Liver (tissue), 9 donors: ENCODE results near the gene VTCN1. TPM values are rescaled to one million over a fixed set of nuclear protein-coding genes. Genes with fewer than 3 reads are reported as not detected.

Source experiments
- DNase-seq: peaks from one replicate; pipeline ENCODE4 v3.0.0-alpha.2; 2017; ENCODE audit warnings: low spot score
- H3K27ac ChIP-seq, 2 donors: one replicate each; pipeline ENCODE4 v1.7.0; 2013; ENCODE audit warnings: inconsistent platforms in 2 of 2, low read length in 2 of 2, control low read depth in 1 of 2, low read depth in 1 of 2, mild to moderate bottlenecking in 1 of 2
- H3K27me3 ChIP-seq, 4 donors: one replicate each; pipeline versions ENCODE4 v1.6.1 to v1.7.0; 2013; ENCODE audit warnings: low read length in 3 of 4, inconsistent platforms in 1 of 4, mild to moderate bottlenecking in 1 of 4, moderate library complexity in 1 of 4; ENCODE audit not compliant: control insufficient read depth in 4 of 4, insufficient read depth in 4 of 4
- H3K36me3 ChIP-seq, 4 donors: one replicate each; pipeline versions ENCODE4 v1.6.1 to v1.7.0; 2013; ENCODE audit warnings: low read length in 3 of 4, mild to moderate bottlenecking in 3 of 4, low read depth in 1 of 4, moderate library complexity in 1 of 4; ENCODE audit not compliant: control insufficient read depth in 4 of 4, insufficient read depth in 3 of 4
- H3K4me1 ChIP-seq, 4 donors: one replicate each; pipeline versions ENCODE4 v1.6.1 to v1.7.0; 2013; ENCODE audit warnings: low read length in 3 of 4, mild to moderate bottlenecking in 3 of 4, moderate library complexity in 1 of 4; ENCODE audit not compliant: control insufficient read depth in 4 of 4, insufficient read depth in 4 of 4
- H3K4me3 ChIP-seq, 3 donors: one replicate each; pipeline versions ENCODE4 v1.6.1 to v1.7.0; 2013; ENCODE audit warnings: low read length in 3 of 3, control low read depth in 1 of 3, low read depth in 1 of 3, mild to moderate bottlenecking in 1 of 3
- H3K9ac ChIP-seq, 2 donors: one replicate each; pipeline ENCODE4 v1.7.0; 2013; ENCODE audit warnings: low read length in 2 of 2, mild to moderate bottlenecking in 2 of 2, moderate library complexity in 2 of 2, control low read depth in 1 of 2, low read depth in 1 of 2
- H3K9me3 ChIP-seq, 4 donors: one replicate each; pipeline versions ENCODE4 v1.6.1 to v1.7.0; 2013; ENCODE audit warnings: low read length in 3 of 4; ENCODE audit not compliant: control insufficient read depth in 4 of 4
- ATF3 ChIP-seq: IDR thresholded peaks from 2 replicates; pipeline ENCODE4 v1.6.1; 2016; ENCODE audit warnings: antibody characterized with exemption
- EGR1 ChIP-seq, 2 donors: IDR thresholded peaks; 2 replicates each; pipeline ENCODE4 v1.6.1; 2016 to 2018; ENCODE audit warnings: antibody characterized with exemption in 2 of 2, low read depth in 2 of 2
- FOXA1 ChIP-seq: IDR thresholded peaks from 2 replicates; pipeline ENCODE4 v1.6.1; 2016; ENCODE audit warnings: antibody characterized with exemption
- FOXA2 ChIP-seq: IDR thresholded peaks from 2 replicates; pipeline ENCODE4 v1.6.1; 2016; ENCODE audit warnings: antibody characterized with exemption
- GABPA ChIP-seq, 2 donors: IDR thresholded peaks in 1 of 2; conservative IDR thresholded peaks in 1 of 2; 2 replicates each; pipeline ENCODE4 v1.6.1; 2016; ENCODE audit warnings: antibody characterized with exemption in 2 of 2, mild to moderate bottlenecking in 1 of 2, moderate library complexity in 1 of 2
- HNF4A ChIP-seq, 2 donors: conservative IDR thresholded peaks; 2 replicates each; pipeline ENCODE4 v1.6.1; 2016; ENCODE audit warnings: antibody characterized with exemption in 2 of 2, mild to moderate bottlenecking in 2 of 2
- HNF4G ChIP-seq: IDR thresholded peaks from 2 replicates; pipeline ENCODE4 v1.6.1; 2016; ENCODE audit warnings: antibody characterized with exemption
- JUND ChIP-seq, 2 donors: IDR thresholded peaks; 2 replicates each; pipeline ENCODE4 v1.6.1; 2016; ENCODE audit warnings: antibody characterized with exemption in 2 of 2
- NR2F2 ChIP-seq: IDR thresholded peaks from 2 replicates; pipeline ENCODE4 v1.6.1; 2016; ENCODE audit warnings: antibody characterized with exemption
- RAD21 ChIP-seq, 2 donors: IDR thresholded peaks; 2 replicates each; pipeline ENCODE4 v1.6.1; 2016; ENCODE audit warnings: antibody characterized with exemption in 2 of 2, mild to moderate bottlenecking in 2 of 2
- RXRA ChIP-seq, 2 donors: IDR thresholded peaks; 2 replicates each; pipeline ENCODE4 v1.6.1; 2017 to 2018; ENCODE audit warnings: antibody characterized with exemption in 2 of 2, mild to moderate bottlenecking in 1 of 2
- SP1 ChIP-seq: IDR thresholded peaks from 2 replicates; pipeline ENCODE4 v1.6.1; 2018; ENCODE audit warnings: antibody characterized with exemption, mild to moderate bottlenecking
- TAF1 ChIP-seq: conservative IDR thresholded peaks from 2 replicates; pipeline ENCODE4 v1.6.1; 2016; ENCODE audit warnings: antibody characterized with exemption, mild to moderate bottlenecking
- YY1 ChIP-seq: IDR thresholded peaks from 2 replicates; pipeline ENCODE4 v1.6.1; 2016; ENCODE audit warnings: antibody characterized with exemption, mild to moderate bottlenecking
- ZBTB33 ChIP-seq: IDR thresholded peaks from 2 replicates; pipeline ENCODE4 v1.6.1; 2016; ENCODE audit warnings: antibody characterized with exemption
- WGBS: extraction: QIAGEN DNeasy Blood & Tissue Kit; methylation state at CpG from one replicate; pipeline ENCODE4 v1.1.7; 2013; 5-methylcytosine and 5-hydroxymethylcytosine counted together
- polyA plus RNA-seq, 2 donors: library from polyadenylated mRNA; stranded (reverse) in 1 of 2; unstranded in 1 of 2; fragments of 200-250 nt in 1 of 2; fragments of >200 nt in 1 of 2; fragmentation: Nextera tagmentation in 1 of 2; extraction: Ambion mirVana in 1 of 2; gene quantifications; one replicate each; pipeline versions ENCODE4 v1.2.1 to v1.2.3, GENCODE V29; 2013 to 2015
- total RNA-seq, 2 donors: library from RNA; depleted of rRNA; stranded (reverse); fragments of >200 nt; gene quantifications; one replicate each; pipeline ENCODE4 v1.2.3, GENCODE V29; 2014
- TF ChIP-seq, protein P1 (sequence below): IDR thresholded peaks from 2 replicates; pipeline ENCODE4 v1.6.1; 2016; ENCODE audit warnings: antibody characterized with exemption, mild to moderate bottlenecking
- TF ChIP-seq, protein P2 (sequence below): IDR thresholded peaks from 2 replicates; pipeline ENCODE4 v1.6.1; 2016; ENCODE audit warnings: antibody characterized with exemption
- TF ChIP-seq, protein P3 (sequence below): fragments of 150-350 bp; IDR thresholded peaks from 2 replicates; pipeline ENCODE4 v1.5.1; 2017; ENCODE audit warnings: improper control_type of control experiment, low read depth, low read length; ENCODE audit not compliant: missing input control
- donor health status: healthy.
- donor health status: healthy.
- donor health status: healthy.
- donor health status: healthy.
- donor health status: healthy.

VTCN1 gene
- total and polyA plus RNA-seq, 4 donors: 0.28 to 1.0 (median 0.45) TPM

DNA sequence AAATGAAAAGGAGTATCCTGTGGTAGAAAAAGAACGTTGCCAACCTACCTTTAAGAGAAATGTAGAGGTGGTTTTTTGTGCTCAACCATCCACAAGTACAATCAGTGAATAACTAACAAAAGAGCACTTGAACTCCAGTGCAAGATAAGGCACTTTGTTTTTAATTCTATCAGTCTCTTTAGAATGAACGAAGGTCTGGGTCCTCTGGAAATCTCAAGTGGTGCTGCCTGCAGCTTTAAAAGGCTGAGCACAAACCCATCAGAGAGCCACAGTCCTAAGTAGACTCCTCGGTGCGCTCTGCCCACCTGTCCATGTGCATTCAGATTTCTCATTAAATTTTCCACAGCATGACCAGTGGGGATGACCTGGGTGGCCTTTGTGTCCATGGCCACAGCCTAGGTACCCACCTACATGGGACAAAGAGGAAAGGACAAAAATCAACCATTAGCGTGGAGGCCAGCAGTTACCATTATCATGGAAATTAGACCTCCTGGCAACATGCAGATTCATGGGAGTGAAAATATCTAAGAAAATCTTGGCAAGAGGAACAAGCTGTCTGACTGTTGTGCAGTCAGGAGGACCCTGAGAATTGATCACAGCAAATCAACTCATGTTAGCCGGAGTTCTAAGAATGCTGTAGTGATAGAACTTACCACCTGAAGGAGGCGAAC, 98.5 kb downstream of the VTCN1 start:
- H3K9ac ChIP-seq: no peak overlapping the region
- TF ChIP-seq EGR1 (IDR thresholded peaks at IDR 0.05; ENCODE audit: low read depth in 2 of 2): no peak
- TF ChIP-seq, protein P1, sequence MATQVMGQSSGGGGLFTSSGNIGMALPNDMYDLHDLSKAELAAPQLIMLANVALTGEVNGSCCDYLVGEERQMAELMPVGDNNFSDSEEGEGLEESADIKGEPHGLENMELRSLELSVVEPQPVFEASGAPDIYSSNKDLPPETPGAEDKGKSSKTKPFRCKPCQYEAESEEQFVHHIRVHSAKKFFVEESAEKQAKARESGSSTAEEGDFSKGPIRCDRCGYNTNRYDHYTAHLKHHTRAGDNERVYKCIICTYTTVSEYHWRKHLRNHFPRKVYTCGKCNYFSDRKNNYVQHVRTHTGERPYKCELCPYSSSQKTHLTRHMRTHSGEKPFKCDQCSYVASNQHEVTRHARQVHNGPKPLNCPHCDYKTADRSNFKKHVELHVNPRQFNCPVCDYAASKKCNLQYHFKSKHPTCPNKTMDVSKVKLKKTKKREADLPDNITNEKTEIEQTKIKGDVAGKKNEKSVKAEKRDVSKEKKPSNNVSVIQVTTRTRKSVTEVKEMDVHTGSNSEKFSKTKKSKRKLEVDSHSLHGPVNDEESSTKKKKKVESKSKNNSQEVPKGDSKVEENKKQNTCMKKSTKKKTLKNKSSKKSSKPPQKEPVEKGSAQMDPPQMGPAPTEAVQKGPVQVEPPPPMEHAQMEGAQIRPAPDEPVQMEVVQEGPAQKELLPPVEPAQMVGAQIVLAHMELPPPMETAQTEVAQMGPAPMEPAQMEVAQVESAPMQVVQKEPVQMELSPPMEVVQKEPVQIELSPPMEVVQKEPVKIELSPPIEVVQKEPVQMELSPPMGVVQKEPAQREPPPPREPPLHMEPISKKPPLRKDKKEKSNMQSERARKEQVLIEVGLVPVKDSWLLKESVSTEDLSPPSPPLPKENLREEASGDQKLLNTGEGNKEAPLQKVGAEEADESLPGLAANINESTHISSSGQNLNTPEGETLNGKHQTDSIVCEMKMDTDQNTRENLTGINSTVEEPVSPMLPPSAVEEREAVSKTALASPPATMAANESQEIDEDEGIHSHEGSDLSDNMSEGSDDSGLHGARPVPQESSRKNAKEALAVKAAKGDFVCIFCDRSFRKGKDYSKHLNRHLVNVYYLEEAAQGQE: no peak
- no peak for TF ChIP-seq ZBTB33
- no peak for TF ChIP-seq JUND (IDR thresholded peaks at IDR 0.05)
- TF ChIP-seq ATF3: no peak
- TF ChIP-seq NR2F2: no peak
- no peak for TF ChIP-seq GABPA (IDR thresholded peaks at IDR 0.05 in 1 of 2, conservative IDR thresholded peaks at IDR 0.05 in 1 of 2)
- no peak for TF ChIP-seq FOXA2
- TF ChIP-seq RAD21 (IDR thresholded peaks at IDR 0.05): no peak
- no peak for TF ChIP-seq HNF4A (conservative IDR thresholded peaks at IDR 0.05)
- TF ChIP-seq, protein P2, sequence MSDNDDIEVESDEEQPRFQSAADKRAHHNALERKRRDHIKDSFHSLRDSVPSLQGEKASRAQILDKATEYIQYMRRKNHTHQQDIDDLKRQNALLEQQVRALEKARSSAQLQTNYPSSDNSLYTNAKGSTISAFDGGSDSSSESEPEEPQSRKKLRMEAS: no peak
- no peak for TF ChIP-seq RXRA (IDR thresholded peaks at IDR 0.05)
- no peak for TF ChIP-seq TAF1
- no peak for TF ChIP-seq HNF4G
- TF ChIP-seq YY1: no peak
- H3K27me3 ChIP-seq: no peaks in the 10 kb centered on the region
- DNase-seq: no peak
- peaks cover 0 to 3% (median 0%) of the 10 kb centered on the region in 4 donors for H3K4me1 ChIP-seq
- H3K4me3 ChIP-seq: no peak overlapping the region
- WGBS: 89% methylated on average over 7 of the region's 7 CpGs
- no peaks in the 10 kb centered on the region for H3K9me3 ChIP-seq
- no peaks in the 10 kb centered on the region for H3K36me3 ChIP-seq
- H3K27ac ChIP-seq: no peak overlapping the region

DNA sequence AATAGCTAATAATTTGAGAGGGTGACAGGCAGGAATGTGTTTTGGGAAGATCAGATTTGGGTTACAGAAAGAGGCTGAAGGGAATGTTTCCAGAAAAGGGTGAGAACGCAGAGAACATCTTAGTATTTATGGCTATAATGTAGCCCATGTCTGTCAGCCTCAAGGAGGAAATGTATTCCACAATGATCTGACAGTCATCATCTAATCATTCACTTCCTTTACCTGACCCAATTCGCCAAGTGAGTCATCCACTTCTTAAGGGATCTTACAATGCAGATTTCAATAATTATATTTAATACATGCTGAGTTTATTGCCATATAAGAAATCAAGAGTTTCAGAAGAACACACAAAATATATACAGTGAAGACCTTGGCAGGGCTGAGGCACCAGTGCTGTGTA, 100.0 kb downstream of the VTCN1 start:
- H3K9ac ChIP-seq: no peak overlapping the region
- no peaks in the 10 kb centered on the region for H3K27me3 ChIP-seq
- no peaks in the 10 kb centered on the region for H3K4me1 ChIP-seq
- H3K4me3 ChIP-seq: no peak overlapping the region
- no peak for DNase-seq
- H3K9me3 ChIP-seq: no peaks in the 10 kb centered on the region
- 94% methylated on average over 2 of the region's 2 CpGs for WGBS
- no peaks in the 10 kb centered on the region for H3K36me3 ChIP-seq
- no peak overlapping the region for H3K27ac ChIP-seq
- no peak for TF ChIP-seq EGR1 (IDR thresholded peaks at IDR 0.05; ENCODE audit: low read depth in 2 of 2)
- no peak for TF ChIP-seq YY1
- TF ChIP-seq HNF4A (conservative IDR thresholded peaks at IDR 0.05): no peak
- TF ChIP-seq SP1: no peak
- TF ChIP-seq FOXA2: no peak
- TF ChIP-seq RAD21 (IDR thresholded peaks at IDR 0.05): no peak
- no peak for TF ChIP-seq JUND (IDR thresholded peaks at IDR 0.05)
- no peak for TF ChIP-seq GABPA (IDR thresholded peaks at IDR 0.05 in 1 of 2, conservative IDR thresholded peaks at IDR 0.05 in 1 of 2)
- TF ChIP-seq NR2F2: no peak
- no peak for TF ChIP-seq ZBTB33
- TF ChIP-seq ATF3: no peak
- TF ChIP-seq, protein P2: no peak
- TF ChIP-seq, protein P3, sequence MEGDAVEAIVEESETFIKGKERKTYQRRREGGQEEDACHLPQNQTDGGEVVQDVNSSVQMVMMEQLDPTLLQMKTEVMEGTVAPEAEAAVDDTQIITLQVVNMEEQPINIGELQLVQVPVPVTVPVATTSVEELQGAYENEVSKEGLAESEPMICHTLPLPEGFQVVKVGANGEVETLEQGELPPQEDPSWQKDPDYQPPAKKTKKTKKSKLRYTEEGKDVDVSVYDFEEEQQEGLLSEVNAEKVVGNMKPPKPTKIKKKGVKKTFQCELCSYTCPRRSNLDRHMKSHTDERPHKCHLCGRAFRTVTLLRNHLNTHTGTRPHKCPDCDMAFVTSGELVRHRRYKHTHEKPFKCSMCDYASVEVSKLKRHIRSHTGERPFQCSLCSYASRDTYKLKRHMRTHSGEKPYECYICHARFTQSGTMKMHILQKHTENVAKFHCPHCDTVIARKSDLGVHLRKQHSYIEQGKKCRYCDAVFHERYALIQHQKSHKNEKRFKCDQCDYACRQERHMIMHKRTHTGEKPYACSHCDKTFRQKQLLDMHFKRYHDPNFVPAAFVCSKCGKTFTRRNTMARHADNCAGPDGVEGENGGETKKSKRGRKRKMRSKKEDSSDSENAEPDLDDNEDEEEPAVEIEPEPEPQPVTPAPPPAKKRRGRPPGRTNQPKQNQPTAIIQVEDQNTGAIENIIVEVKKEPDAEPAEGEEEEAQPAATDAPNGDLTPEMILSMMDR: no peak
- TF ChIP-seq HNF4G: no peak
- no peak for TF ChIP-seq FOXA1
